Body of pancreas (tissue), 4 donors: ENCODE data around the gene C1R.

Experiments
- CTCF ChIP-seq, 7 experiments: fragments of 450-650 bp in 4 of 7; fragments of 200-600 bp in 3 of 7; sonication (generic) in 3 of 7; IDR thresholded peaks; one replicate each; pipeline ENCODE4 v1.5.1; 2016 to 2019; ENCODE audit warnings: antibody characterized with exemption in 7 of 7
- POLR2A ChIP-seq, 3 donors: fragments of 450-650 bp; IDR thresholded peaks; one replicate each; pipeline ENCODE4 v1.6.1; 2016; ENCODE audit warnings: antibody characterized with exemption in 3 of 3, mild to moderate bottlenecking in 2 of 3

GRCh38 chr12:7092229-7092985 is at the start of gene C1R:
- peak; percentile 74 to 92 (median 84) for TF ChIP-seq CTCF (IDR thresholded peaks at IDR 0.05)
- TF ChIP-seq POLR2A (IDR thresholded peaks at IDR 0.05): peak in 2 of 3 donors; percentile 36 to 52
